ENCODE data around the gene ARAP2. TPM values are rescaled to one million over a fixed set of nuclear protein-coding genes. Genes with fewer than 3 reads are reported as not detected.

The ARAP2 gene
- total RNA-seq, 1 experiment from 2014 or later, result 13.6 TPM

GRCh38 chr4:36086261-36086786 lies 158.0 kb downstream of the ARAP2 start:
- no peaks in the 10 kb centered on the region for H3K27me3 ChIP-seq (ENCODE audit: insufficient read depth, low read length)
- no peak for TF ChIP-seq CTCF (IDR thresholded peaks at IDR 0.05 in 2 of 3, conservative IDR thresholded peaks at IDR 0.05 in 1 of 3; ENCODE audit: borderline replicate concordance in 1 of 3, insufficient read depth in 1 of 3, low read depth in 2 of 3, low read length in 2 of 3)
- H3K4me2 ChIP-seq (ENCODE audit: low read length), result no peak overlapping the region
- POLR2A ChIA-PET, result no interaction called here
- H3K79me2 ChIP-seq (ENCODE audit: insufficient read depth, low read length), result no peaks in the 10 kb centered on the region
- intact Hi-C loops (cut with micrococcal nuclease), result no loop called here
- H3K9me3 ChIP-seq (ENCODE audit: control insufficient read depth in 1 of 2, insufficient read depth in 1 of 2, low read depth in 1 of 2, low read length in 2 of 2), result no peaks in the 10 kb centered on the region
- RAD21 ChIA-PET (ENCODE audit: low non-redundant PET in 1 of 2, low total read pairs in 2 of 2, uncharacterized antibody in 2 of 2, unreplicated experiment in 2 of 2), result no interaction called here
- no peak overlapping the region for H3K9ac ChIP-seq (ENCODE audit: low read length)
- BruUV-seq (replicated peaks), result no TSS peak
- CTCF ChIA-PET, result no interaction called here
- no peak overlapping the region for H3K27ac ChIP-seq (ENCODE audit: low read depth, low read length)
- no peaks in the 10 kb centered on the region for H3K36me3 ChIP-seq (ENCODE audit: control insufficient read depth in 1 of 2, insufficient read depth in 2 of 2, low read length in 2 of 2)
- no peaks in the 10 kb centered on the region for H3K9me2 ChIP-seq (ENCODE audit: insufficient read depth)
- H3K4me1 ChIP-seq (ENCODE audit: control insufficient read depth in 1 of 2, insufficient read depth in 2 of 2, low read length in 2 of 2), result no peaks in the 10 kb centered on the region
- ATAC-seq, result no peak
- no peaks in the 10 kb centered on the region for H4K20me1 ChIP-seq (ENCODE audit: insufficient read depth)
- DNase-seq (ENCODE audit: low read depth, low spot score), result no peak
- no peak overlapping the region for H3K4me3 ChIP-seq (replicated peaks in 1 of 2; ENCODE audit: low read depth in 1 of 2, low read length in 2 of 2)
- no peak overlapping the region for H2AFZ ChIP-seq (ENCODE audit: low read depth, low read length, poor library complexity, severe bottlenecking)

GRCh38 chr4:36082817-36083216 lies 161.5 kb downstream of the ARAP2 start:
- H3K9ac ChIP-seq (ENCODE audit: low read length), result no peak overlapping the region
- H3K4me2 ChIP-seq (ENCODE audit: low read length), result no peak overlapping the region
- no peaks in the 10 kb centered on the region for H3K4me1 ChIP-seq (ENCODE audit: control insufficient read depth in 1 of 2, insufficient read depth in 2 of 2, low read length in 2 of 2)
- RAD21 ChIA-PET (ENCODE audit: low non-redundant PET in 1 of 2, low total read pairs in 2 of 2, uncharacterized antibody in 2 of 2, unreplicated experiment in 2 of 2), result no interaction called here
- no peak overlapping the region for H3K27ac ChIP-seq (ENCODE audit: low read depth, low read length)
- TF ChIP-seq EZH2phosphoT487 (IDR thresholded peaks at IDR 0.05; ENCODE audit: borderline replicate concordance), result no peak
- CTCF ChIA-PET, result no interaction called here
- DNase-seq (ENCODE audit: low read depth, low spot score), result no peak
- H3K79me2 ChIP-seq (ENCODE audit: insufficient read depth, low read length), result no peaks in the 10 kb centered on the region
- ATAC-seq, result no peak
- H3K9me2 ChIP-seq (ENCODE audit: insufficient read depth), result no peaks in the 10 kb centered on the region
- BruUV-seq (replicated peaks), result no TSS peak
- no peak overlapping the region for H3K4me3 ChIP-seq (replicated peaks in 1 of 2; ENCODE audit: low read depth in 1 of 2, low read length in 2 of 2)
- no peak overlapping the region for H2AFZ ChIP-seq (ENCODE audit: low read depth, low read length, poor library complexity, severe bottlenecking)
- no peaks in the 10 kb centered on the region for H3K36me3 ChIP-seq (ENCODE audit: control insufficient read depth in 1 of 2, insufficient read depth in 2 of 2, low read length in 2 of 2)
- H3K9me3 ChIP-seq (ENCODE audit: control insufficient read depth in 1 of 2, insufficient read depth in 1 of 2, low read depth in 1 of 2, low read length in 2 of 2), result no peaks in the 10 kb centered on the region
- no peaks in the 10 kb centered on the region for H3K27me3 ChIP-seq (ENCODE audit: insufficient read depth, low read length)
- intact Hi-C loops (cut with micrococcal nuclease), result no loop called here
- POLR2A ChIA-PET, result no interaction called here
- H4K20me1 ChIP-seq (ENCODE audit: insufficient read depth), result no peaks in the 10 kb centered on the region

Data from HCT116 (cell line).